GM19397 (cell line): ENCODE measurements around the gene USH1C.

Source experiments
- ATAC-seq: cut with Tn5 transposase; IDR thresholded peaks from one replicate; pipeline ENCODE4 v1.9.1; 2021; ENCODE audit warnings: mild to moderate bottlenecking, moderate library complexity; ENCODE audit not compliant: unreplicated experiment

USH1C gene

DNA sequence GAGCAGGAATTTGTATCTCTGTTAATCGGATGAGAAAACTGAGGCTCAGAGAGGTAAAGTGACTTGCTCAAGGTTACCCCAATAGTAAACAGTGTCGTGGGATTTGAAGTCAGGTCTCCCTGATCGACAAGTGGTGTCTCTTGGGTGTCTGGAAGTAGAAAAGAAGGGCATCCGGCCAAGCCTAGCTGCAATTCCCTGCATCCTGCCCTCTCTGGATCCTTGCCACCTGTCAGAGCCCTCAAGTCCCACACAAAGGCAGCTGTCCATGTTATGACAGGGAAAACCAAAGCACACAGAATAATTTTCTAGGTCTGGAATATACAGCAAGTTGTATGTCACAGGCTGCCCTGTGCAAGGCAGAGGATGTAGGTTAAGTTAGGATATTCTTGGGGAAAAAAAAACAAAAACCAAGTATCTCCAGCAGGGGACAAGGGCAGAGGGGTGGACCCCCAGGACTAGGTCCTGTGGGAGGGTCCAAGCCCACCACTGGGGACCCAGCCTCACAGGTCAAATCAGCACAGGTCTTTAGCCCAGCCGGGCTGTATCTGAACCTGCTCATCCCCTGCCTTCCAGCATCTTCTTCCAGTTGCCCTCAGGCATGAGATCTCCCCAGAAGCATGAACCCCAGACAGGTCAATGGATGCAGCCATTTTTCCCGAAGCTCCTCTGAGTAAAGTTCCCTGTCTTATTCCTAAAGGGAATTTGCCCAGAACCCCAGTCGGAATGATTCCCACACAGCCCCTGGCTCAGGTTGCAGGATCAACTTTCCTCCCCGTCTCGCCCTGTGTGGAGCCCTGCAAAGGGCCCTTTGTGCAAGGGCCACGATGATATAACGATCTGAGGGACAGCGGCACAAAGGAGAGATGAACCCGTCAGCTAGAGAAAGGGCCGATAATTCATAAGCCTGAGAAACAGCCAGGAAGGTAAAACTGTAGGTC is 15.0 kb downstream of the USH1C start:
- ATAC-seq: no peak

GRCh38 chr11:17528181-17528691 is 16.0 kb downstream of the USH1C start:
- no peak for ATAC-seq

- no peak for ATAC-seq
These were observed 16.6 kb downstream of the USH1C start for GRCh38 chr11:17527628-17527995.

DNA sequence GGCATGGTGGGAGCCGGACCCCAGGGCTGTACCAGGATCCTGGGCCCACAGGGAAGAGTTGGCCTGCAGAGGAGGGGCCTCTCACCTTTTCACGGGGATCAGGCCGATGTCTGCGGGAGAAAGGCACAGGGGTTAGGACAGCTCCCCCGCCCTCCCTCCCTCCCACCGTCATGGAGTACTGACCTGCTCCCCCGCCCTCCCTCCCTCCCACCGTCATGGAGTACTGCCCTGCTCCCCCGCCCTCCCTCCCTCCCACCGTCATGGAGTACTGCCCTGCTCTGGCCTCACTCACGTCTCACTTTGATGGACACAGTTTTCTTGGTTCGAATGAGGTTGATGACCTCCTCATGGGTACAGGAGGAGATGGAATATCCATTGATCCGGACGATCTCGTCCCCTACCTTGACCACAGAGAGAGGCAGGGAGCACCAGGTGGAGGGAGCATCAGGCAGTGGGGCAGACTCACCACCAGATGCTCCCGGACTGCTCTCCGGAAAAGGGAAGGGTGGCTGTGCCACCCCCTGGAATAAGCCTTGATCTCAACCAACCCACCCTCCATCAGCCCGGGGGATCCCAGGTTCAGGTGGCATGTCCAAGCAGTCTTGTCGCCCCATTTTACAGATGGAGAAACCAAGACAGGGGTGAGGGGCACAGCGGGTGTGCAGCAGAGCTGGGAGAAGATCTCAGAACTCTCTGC is 17.1 kb downstream of the USH1C start:
- ATAC-seq: no peak

DNA sequence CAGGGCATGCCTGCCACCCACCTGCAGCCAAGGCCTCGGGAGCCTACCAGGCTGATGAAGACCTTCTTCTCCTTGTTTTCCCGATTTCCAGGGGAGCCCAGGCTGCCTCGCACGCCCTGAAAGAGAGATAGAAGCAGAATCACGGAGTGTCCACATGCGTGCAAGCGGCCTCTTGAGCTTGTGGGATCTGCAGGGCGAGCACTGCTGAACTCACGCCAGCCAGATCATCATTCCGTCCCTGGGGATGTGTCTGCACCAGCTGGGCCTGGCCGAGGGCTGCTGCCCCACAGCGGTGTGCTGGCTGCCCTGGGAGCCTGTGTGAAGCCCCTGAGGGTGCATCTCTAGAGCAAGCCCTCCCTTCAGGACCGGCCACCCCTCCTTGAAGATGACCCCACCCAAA is 17.9 kb downstream of the USH1C start:
- no peak for ATAC-seq

DNA sequence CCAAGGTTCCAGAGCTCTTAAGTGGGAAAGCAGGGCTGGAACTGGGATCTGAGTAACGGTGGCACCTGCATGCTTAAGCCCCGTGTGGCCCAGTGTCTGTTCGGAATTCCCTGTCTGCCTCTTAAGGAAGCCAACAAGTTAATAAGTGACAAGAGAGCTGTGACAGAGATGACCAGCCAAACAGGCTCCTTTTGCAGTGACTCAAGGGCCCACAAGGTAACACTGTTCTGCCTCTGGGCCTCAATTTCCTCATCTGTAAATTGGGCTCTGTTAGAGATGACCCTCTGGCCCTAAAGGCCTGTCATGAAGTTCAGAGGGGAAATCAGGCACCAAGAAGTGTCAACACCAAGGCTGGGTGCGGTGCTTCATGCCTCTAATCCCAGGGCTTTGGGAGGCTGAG is 18.6 kb downstream of the USH1C start:
- ATAC-seq: no peak

- no peak for ATAC-seq
These were observed 20.0 kb downstream of the USH1C start for GRCh38 chr11:17524221-17524620.

DNA sequence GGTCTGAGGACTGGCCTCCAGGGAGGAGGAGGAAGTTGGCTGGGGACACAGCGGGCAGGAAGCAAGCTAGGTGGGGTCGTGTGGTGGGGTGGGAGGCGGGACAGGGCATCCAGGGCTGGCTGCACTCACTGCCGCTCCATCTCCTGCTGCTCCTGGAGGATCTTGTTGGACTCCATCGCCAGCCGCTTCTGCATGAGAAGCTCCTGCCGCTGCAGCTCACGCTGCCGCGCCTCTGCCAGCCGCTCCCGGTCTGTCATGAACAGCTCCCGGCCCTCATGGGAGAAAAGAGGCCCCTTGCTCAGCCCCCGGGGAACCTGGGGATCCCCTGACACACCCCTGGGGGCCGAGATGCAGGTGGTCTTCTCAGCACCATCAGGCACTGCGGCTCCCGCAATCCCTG is 21.6 kb downstream of the USH1C start:
- no peak for ATAC-seq

DNA sequence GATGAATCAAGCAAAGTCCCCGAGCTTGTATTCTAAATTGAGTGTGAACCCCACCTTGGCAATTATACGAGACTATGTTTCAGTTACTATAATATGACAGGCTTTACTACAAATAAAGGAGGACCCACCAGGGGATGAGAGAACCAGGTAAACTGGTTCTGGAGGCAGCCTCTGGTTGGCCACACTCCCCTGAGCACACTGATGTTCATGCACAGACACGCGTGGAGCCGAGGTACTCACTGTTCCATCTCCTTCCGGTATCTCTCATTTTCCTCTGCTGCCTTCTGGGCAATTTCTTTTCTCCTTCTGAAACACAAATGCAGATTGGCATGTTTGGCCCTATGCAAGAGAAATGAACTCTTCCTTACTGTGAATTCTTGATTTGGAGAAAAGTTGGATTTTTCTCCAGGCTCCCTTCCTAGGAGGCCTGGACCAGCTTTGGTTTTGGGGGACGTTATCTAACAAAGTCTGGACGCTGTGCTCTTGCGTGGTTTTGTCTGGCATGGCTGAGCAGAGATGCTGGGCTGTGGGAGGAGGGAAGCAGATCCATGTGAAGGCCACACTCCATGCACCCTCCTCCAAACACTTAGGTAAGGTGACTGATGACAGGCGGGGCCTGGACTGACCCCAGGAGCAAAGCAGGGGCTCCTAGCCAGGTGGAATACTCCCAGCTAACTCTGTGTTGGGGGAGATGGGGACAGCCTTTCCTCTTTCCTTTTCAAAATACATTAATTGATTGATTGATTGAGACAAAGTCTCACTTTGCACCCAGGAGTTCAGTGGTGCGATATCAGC is 22.9 kb downstream of the USH1C start:
- ATAC-seq: no peak

DNA sequence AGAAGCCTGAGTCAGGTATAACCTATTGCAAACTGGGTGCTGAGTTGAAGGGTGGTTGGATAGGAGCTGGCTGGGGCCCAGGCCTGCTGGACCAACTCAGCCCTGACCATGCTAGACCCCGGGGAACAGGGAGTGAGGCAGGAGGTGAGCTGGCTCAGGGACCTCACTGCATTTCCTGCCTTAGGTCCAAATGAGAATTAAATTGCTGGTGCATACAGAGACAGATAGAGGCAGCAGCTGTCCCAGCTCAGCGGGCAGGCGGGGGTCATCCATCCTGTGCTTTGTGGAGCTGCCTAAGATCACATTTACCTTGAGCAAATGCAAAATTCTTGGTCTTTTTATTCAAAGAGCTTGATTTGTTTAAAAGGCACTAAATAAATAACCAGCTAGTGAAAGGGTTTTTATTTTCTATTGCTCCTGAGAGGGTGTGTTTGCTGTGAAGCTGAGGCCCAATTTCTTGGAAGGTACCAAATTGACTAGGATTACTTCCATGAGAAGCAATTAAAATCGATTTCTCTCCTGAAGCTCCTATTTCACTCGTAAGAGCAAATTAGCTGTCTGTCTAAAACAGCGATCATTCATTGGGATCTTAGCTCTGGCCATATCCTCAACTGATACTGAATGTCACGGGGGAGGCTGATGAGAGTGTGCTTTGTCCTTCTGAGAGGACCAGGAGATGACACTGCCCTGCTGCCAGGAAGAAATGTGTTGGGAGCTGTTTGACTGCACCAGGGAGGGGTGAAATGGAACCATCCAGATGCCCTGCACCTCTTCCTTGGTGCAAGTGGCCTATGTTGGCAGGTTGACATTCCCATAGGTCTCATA is 24.9 kb downstream of the USH1C start:
- no peak for ATAC-seq

GRCh38 chr11:17518366-17518765 is 25.9 kb downstream of the USH1C start:
- no peak for ATAC-seq

GRCh38 chr11:17517186-17517585 is 27.0 kb downstream of the USH1C start:
- no peak for ATAC-seq

GRCh38 chr11:17516551-17517150 is 27.6 kb downstream of the USH1C start:
- no peak for ATAC-seq

- no peak for ATAC-seq
These were observed 28.6 kb downstream of the USH1C start for GRCh38 chr11:17515443-17516176.

DNA sequence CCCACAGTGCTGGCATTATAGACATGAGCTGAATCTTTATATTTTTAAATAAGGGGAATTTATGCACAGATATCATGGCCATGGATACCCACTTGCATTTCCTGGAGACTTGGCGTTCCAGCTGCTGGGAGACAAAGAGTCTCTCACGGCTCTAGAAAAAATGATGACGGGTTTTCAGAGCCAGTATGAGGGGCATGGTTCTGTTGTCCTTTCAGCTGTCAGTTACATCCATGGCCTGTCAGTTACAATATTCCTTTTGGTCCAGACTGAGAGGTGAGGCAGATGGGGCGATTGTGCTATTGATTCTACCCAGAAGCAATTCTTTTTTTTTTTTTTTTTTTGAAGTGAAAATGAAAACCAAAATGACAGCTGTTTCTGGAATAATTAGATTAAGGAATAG is 29.7 kb downstream of the USH1C start:
- no peak for ATAC-seq

- ATAC-seq: no peak
These were observed 30.4 kb downstream of the USH1C start for GRCh38 chr11:17513853-17514252.

DNA sequence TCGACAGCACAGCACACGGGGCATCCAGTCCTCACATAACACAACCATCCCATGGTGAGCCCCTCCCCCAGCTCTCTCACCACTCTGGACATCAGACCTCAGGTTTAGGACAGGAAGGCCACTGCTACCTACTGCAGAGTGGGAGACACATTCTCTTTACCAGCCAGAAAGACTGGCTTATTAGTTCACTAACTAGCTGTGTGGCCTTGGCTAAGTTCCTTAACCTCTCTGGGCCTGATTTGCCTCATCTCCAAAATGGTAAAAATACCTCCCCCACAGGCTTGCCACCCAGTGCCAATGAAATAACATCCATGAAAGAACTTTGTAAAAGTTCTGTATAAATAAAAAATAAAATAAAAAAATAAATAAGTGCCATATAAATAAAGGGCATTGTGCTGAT is 32.1 kb downstream of the USH1C start:
- ATAC-seq: no peak

DNA sequence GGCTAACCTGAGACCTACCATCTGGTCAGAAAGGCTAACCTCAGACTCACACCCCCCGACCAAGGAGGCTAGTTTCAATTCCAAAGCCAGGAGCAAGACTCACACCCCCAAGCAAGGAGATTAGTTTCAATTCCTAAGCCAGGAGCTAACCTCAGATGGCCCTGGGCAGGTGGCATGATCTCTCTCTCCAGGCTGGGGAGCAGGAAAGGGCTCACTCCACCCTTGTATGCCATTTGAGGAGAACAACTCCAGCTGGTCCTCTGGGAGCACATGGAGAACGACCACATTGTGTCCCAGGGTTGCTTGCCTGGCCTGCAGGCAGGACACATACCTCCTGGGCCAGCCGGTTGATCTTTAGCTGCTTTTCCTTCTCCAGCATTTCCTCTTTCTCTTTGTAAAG is 32.6 kb downstream of the USH1C start:
- no peak for ATAC-seq

- ATAC-seq: no peak
These were observed 33.6 kb downstream of the USH1C start for GRCh38 chr11:17510507-17511206.
